Stimulated activated CD8-positive, alpha-beta memory T cell treated with anti-CD3 and anti-CD28 coated beads, Interleukin-7, amount 100 ng/mL, for 24 hours (primary cell): Measurements from ENCODE around the gene TUBB8B.
"Not testable (repeated sequence)": the region's sequence is repeated elsewhere in the genome, so short reads cannot be mapped to it uniquely, and the experiment has no call there.

Experiments used
- DNase-seq: peaks from one replicate; pipeline ENCODE4 v3.0.0-alpha.2; 2020; ENCODE audit warnings: low read depth

TUBB8B gene

GRCh38 chr18:12773-13172 is 36.6 kb downstream of the TUBB8B start:
- not testable (repeated sequence) for DNase-seq

- DNase-seq = not testable (repeated sequence)
Measured at GRCh38 chr18:11383-12274, 37.8 kb downstream of the TUBB8B start.

GRCh38 chr18:10624-11184 is 38.7 kb downstream of the TUBB8B start:
- DNase-seq = not testable (repeated sequence)

GRCh38 chr18:9937-10336 is 39.5 kb downstream of the TUBB8B start:
- DNase-seq = not testable (repeated sequence)
